ENCODE measurements around the gene DMD.

GRCh38 chrX:31747411-31747810 is 1463.9 kb downstream of the DMD start:
- TF ChIP-seq, protein P1, sequence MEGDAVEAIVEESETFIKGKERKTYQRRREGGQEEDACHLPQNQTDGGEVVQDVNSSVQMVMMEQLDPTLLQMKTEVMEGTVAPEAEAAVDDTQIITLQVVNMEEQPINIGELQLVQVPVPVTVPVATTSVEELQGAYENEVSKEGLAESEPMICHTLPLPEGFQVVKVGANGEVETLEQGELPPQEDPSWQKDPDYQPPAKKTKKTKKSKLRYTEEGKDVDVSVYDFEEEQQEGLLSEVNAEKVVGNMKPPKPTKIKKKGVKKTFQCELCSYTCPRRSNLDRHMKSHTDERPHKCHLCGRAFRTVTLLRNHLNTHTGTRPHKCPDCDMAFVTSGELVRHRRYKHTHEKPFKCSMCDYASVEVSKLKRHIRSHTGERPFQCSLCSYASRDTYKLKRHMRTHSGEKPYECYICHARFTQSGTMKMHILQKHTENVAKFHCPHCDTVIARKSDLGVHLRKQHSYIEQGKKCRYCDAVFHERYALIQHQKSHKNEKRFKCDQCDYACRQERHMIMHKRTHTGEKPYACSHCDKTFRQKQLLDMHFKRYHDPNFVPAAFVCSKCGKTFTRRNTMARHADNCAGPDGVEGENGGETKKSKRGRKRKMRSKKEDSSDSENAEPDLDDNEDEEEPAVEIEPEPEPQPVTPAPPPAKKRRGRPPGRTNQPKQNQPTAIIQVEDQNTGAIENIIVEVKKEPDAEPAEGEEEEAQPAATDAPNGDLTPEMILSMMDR (IDR thresholded peaks at IDR 0.05): no peak
- no peak for TF ChIP-seq JUNB (IDR thresholded peaks at IDR 0.05)
- no peak for TF ChIP-seq HOXB13 (CRISPR knock-in tag; IDR thresholded peaks at IDR 0.05; ENCODE audit: low read depth)
- no peak for TF ChIP-seq CBX8 (IDR thresholded peaks at IDR 0.05)
- no peak for TF ChIP-seq ESRRA (IDR thresholded peaks at IDR 0.05; ENCODE audit: borderline replicate concordance, low read length)
- no peak for TF ChIP-seq EP300 (IDR thresholded peaks at IDR 0.05)
- TF ChIP-seq RAD21 (conservative IDR thresholded peaks at IDR 0.05 in 1 of 2, IDR thresholded peaks at IDR 0.05 in 1 of 2): no peak
- TF ChIP-seq, protein P2, sequence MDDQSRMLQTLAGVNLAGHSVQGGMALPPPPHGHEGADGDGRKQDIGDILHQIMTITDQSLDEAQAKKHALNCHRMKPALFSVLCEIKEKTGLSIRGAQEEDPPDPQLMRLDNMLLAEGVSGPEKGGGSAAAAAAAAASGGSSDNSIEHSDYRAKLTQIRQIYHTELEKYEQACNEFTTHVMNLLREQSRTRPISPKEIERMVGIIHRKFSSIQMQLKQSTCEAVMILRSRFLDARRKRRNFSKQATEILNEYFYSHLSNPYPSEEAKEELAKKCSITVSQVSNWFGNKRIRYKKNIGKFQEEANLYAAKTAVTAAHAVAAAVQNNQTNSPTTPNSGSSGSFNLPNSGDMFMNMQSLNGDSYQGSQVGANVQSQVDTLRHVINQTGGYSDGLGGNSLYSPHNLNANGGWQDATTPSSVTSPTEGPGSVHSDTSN (IDR thresholded peaks at IDR 0.05): no peak
- no peak for TF ChIP-seq REST (IDR thresholded peaks at IDR 0.05)
- no peak for TF ChIP-seq MAZ (IDR thresholded peaks at IDR 0.05; ENCODE audit: borderline replicate concordance, low read depth, low read length)
- TF ChIP-seq RCOR1 (IDR thresholded peaks at IDR 0.05; ENCODE audit: low read depth, low read length): no peak
- TF ChIP-seq CEBPB (IDR thresholded peaks at IDR 0.05): no peak
- TF ChIP-seq MYC (IDR thresholded peaks at IDR 0.05; ENCODE audit: borderline replicate concordance, low read length): no peak
- no peak for TF ChIP-seq POLR2A (IDR thresholded peaks at IDR 0.05; ENCODE audit: low read length)

All from A549 (cell line).